ENCODE data around the gene RNF157.

RNF157 gene

GRCh38 chr17:76140661-76141211 is 99.6 kb downstream of the RNF157 start:
- H3K4me3 ChIP-seq (ENCODE audit: low read depth, low read length) = peak overlapping the region; percentile 57

GRCh38 chr17:76139801-76140660 is 100.3 kb downstream of the RNF157 start:
- CTCF ChIA-PET = interaction anchor here (0.7 to 2.0 kb wide), 7 partner anchors 11 to 140 kb away, joined by 3 to 11 read pairs (median 4); no protein-coding TSS in a partner anchor
- POLR2A ChIA-PET = no interaction called here

More at GRCh38 chr17:76140661-76141211, 99.6 kb downstream of the RNF157 start:
- no peak for DNase-seq (ENCODE audit: low read depth, low spot score)
- POLR2A ChIA-PET = no interaction called here
- no peak for TF ChIP-seq CTCF (IDR thresholded peaks at IDR 0.05; ENCODE audit: insufficient read depth, low read length, missing control alignments)
- CTCF ChIA-PET = interaction anchor here (0.8 to 3.1 kb wide), 9 partner anchors 10 to 139 kb away, joined by 3 to 26 read pairs (median 5); no protein-coding TSS in a partner anchor

GRCh38 chr17:76138896-76139752 is 101.2 kb downstream of the RNF157 start:
- H3K4me3 ChIP-seq (ENCODE audit: low read depth, low read length) = no peak overlapping the region
- no peak for DNase-seq (ENCODE audit: low read depth, low spot score)
- no peak for TF ChIP-seq CTCF (IDR thresholded peaks at IDR 0.05; ENCODE audit: insufficient read depth, low read length, missing control alignments)
- CTCF ChIA-PET = interaction anchor here (0.9 to 1.1 kb wide), 2 partner anchors 13 to 141 kb away, joined by 3 to 4 read pairs; no protein-coding TSS in a partner anchor
- POLR2A ChIA-PET = no interaction called here

More at GRCh38 chr17:76139801-76140660, 100.3 kb downstream of the RNF157 start:
- DNase-seq (ENCODE audit: low read depth, low spot score) = no peak
- H3K4me3 ChIP-seq (ENCODE audit: low read depth, low read length) = no peak overlapping the region
- TF ChIP-seq CTCF (IDR thresholded peaks at IDR 0.05; ENCODE audit: insufficient read depth, low read length, missing control alignments) = no peak

- POLR2A ChIA-PET = no interaction called here
- CTCF ChIA-PET = interaction anchor here (0.9 to 1.1 kb wide), 2 partner anchors 12 to 141 kb away, joined by 3 to 4 read pairs; no protein-coding TSS in a partner anchor
Measured at GRCh38 chr17:76138234-76138895, 101.9 kb downstream of the RNF157 start.

More at GRCh38 chr17:76138234-76138895, 101.9 kb downstream of the RNF157 start:
- no peak overlapping the region for H3K4me3 ChIP-seq (ENCODE audit: low read depth, low read length)
- TF ChIP-seq CTCF (IDR thresholded peaks at IDR 0.05; ENCODE audit: insufficient read depth, low read length, missing control alignments) = no peak
- DNase-seq (ENCODE audit: low read depth, low spot score) = no peak
